Measurements from ENCODE around the gene ANO3.

ANO3 gene

GRCh38 chr11:26512196-26512595 lies 180.3 kb downstream of the ANO3 start:
- TF ChIP-seq CTCF (IDR thresholded peaks at IDR 0.05; ENCODE audit: extremely low read depth, missing control alignments): no peak
- DNase-seq (ENCODE audit: low spot score): no peak

GRCh38 chr11:26519469-26519868 lies 187.5 kb downstream of the ANO3 start:
- TF ChIP-seq CTCF (IDR thresholded peaks at IDR 0.05; ENCODE audit: extremely low read depth, missing control alignments): no peak
- DNase-seq (ENCODE audit: low spot score): no peak

GRCh38 chr11:26522912-26523610 lies 191.1 kb downstream of the ANO3 start:
- no peak for DNase-seq (ENCODE audit: low spot score)
- no peak for TF ChIP-seq CTCF (IDR thresholded peaks at IDR 0.05; ENCODE audit: extremely low read depth, missing control alignments)

GRCh38 chr11:26527685-26528084 lies 195.8 kb downstream of the ANO3 start:
- no peak for TF ChIP-seq CTCF (IDR thresholded peaks at IDR 0.05; ENCODE audit: extremely low read depth, missing control alignments)
- DNase-seq (ENCODE audit: low spot score): no peak

- DNase-seq (ENCODE audit: low spot score): no peak
- no peak for TF ChIP-seq CTCF (IDR thresholded peaks at IDR 0.05; ENCODE audit: extremely low read depth, missing control alignments)
These were observed 205.4 kb downstream of the ANO3 start for GRCh38 chr11:26537341-26537740.

- no peak for DNase-seq (ENCODE audit: low spot score)
- TF ChIP-seq CTCF (IDR thresholded peaks at IDR 0.05; ENCODE audit: extremely low read depth, missing control alignments): no peak
These were observed 207.6 kb downstream of the ANO3 start for GRCh38 chr11:26539517-26539916.

- TF ChIP-seq CTCF (IDR thresholded peaks at IDR 0.05; ENCODE audit: extremely low read depth, missing control alignments): no peak
These were observed 209.9 kb downstream of the ANO3 start for GRCh38 chr11:26541870-26542269.

More at GRCh38 chr11:26541870-26542269, 209.9 kb downstream of the ANO3 start:
- DNase-seq (ENCODE audit: low spot score): no peak

All from GM20000 (cell line).